NCI-H1417 (cell line): ENCODE data around the gene PHF23.

Experiments
- DNase-seq, 3 experiments: peaks; one replicate each; lab custom pipeline; 2025; lab: John Stamatoyannopoulos, UW

PHF23 gene

GRCh38 chr17:7237761-7238419, 1.4 kb downstream of the PHF23 start:
- DNase-seq = peak; percentile 40 to 67 (median 58)

GRCh38 chr17:7237266-7237760, 1.9 kb downstream of the PHF23 start:
- DNase-seq = no peak

- no peak for DNase-seq
Observed at GRCh38 chr17:7236808-7237207, 2.4 kb downstream of the PHF23 start.

- no peak for DNase-seq
Observed at GRCh38 chr17:7235693-7236665, 3.3 kb downstream of the PHF23 start.

GRCh38 chr17:7234083-7234951, 4.9 kb downstream of the PHF23 start, which contains the start of gene DVL2:
DVL2 (minus strand) TSS chr17:7234517; CDS start chr17:7234262, 255 bp downstream.
- peak; percentile 84 to 90 (median 88) for DNase-seq

- DNase-seq = no peak
Observed at GRCh38 chr17:7233701-7234082, 5.6 kb downstream of the PHF23 start.

- no peak for DNase-seq
Observed at GRCh38 chr17:7232114-7232513, 7.1 kb downstream of the PHF23 start.

DNA sequence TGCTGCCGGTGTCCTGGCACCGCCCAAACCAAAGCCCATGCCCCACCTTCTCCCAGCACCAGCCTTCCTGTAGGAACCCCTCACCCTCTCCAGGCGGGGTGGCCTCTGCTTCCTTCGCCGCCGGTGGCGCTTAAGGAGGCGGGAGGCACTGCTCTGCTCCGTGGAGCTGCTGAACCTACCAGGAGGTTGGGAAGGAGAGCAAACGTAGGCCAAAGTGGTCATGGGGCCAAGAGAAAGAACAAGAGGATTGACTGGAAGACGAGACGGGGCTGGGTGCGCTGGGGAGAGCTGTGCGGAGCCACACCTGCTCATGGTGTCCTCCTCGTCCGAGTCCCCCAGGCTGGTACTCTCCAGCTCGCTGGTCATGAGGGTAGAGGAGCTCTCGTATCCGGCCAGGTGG, 9.8 kb downstream of the PHF23 start:
- DNase-seq = no peak

DNA sequence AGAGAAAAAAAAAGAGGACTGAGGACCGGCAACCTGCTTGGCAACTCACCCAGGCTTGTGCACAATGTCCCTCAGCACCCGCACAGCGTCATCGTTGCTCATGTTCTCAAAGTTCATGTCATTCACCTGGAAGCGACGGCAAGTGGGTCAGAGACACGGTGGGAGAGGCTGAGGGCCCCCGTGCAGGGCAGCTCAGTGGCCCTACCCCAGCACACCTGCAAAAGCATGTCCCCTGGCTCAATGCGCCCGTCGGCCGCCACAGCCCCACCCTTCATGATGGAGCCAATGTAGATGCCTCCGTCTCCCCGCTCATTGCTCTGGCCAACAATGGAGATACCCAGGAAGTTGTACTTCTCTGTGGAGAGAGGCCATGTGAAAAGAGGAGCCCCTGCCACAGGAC, 10.3 kb downstream of the PHF23 start:
- no peak for DNase-seq

GRCh38 chr17:7226721-7227710, 12.2 kb downstream of the PHF23 start:
- no peak for DNase-seq

- no peak for DNase-seq
Observed at GRCh38 chr17:7225711-7226331, 13.4 kb downstream of the PHF23 start.

DNA sequence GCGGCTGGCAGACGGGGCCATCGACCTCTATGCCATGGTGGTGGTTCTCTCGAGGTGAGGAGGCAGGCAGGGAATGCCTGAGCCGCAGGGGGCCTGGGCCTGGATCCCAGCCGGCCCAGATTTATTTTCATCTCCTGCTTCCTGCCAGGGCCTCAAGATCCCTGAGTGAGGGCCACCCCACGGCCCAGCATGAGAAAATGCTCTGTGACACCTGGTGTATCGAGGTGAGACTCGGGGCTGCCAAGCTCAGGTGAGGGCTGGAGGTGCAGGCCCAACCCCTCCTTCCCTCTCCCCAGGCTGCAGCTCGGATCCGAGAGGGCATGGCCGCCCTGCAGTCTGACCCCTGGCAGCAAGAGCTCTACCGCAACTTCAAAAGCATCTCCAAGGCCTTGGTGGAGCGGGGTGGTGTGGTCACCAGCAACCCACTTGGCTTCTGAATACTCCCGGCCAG, 14.6 kb downstream of the PHF23 start:
- no peak for DNase-seq

DNA sequence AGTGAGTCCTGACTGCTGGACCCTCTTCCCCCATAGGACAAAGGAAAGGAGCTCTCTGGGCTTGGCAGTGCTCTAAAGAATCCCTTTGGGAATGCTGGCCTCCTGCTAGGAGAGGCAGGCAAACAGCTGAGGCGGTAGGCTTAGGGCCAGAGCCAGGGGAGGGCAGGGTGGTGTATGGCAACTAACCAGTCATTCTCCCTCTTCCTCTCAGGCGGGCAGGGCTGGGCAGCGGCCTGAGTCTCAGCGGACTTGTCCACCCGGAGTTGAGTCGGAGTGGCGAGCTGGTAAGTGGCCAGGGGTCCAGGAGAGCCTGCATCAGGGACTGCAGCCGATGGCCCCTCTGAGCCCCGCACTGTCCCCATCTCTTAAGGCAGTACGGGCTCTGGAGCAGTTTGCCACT, 15.1 kb downstream of the PHF23 start:
- DNase-seq = no peak

GRCh38 chr17:7223375-7223774, 15.9 kb downstream of the PHF23 start:
- DNase-seq = no peak

DNA sequence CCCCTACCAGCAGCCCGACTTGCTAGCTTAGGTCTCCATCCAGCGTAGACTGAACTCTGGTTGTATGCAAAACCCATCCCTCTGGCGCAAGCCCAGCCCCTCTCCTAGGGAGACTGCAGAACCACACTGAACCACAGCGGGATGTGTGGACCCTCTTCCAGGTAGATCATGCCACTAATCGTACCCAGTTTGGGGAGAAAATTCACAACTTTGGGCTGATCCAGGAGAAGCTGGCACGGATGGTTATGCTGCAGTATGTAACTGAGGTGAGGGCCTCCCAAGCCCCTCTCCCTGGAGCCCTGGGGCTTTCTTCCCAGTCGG, 16.3 kb downstream of the PHF23 start:
- DNase-seq = peak in 1 of 3 experiments; percentile 5

DNA sequence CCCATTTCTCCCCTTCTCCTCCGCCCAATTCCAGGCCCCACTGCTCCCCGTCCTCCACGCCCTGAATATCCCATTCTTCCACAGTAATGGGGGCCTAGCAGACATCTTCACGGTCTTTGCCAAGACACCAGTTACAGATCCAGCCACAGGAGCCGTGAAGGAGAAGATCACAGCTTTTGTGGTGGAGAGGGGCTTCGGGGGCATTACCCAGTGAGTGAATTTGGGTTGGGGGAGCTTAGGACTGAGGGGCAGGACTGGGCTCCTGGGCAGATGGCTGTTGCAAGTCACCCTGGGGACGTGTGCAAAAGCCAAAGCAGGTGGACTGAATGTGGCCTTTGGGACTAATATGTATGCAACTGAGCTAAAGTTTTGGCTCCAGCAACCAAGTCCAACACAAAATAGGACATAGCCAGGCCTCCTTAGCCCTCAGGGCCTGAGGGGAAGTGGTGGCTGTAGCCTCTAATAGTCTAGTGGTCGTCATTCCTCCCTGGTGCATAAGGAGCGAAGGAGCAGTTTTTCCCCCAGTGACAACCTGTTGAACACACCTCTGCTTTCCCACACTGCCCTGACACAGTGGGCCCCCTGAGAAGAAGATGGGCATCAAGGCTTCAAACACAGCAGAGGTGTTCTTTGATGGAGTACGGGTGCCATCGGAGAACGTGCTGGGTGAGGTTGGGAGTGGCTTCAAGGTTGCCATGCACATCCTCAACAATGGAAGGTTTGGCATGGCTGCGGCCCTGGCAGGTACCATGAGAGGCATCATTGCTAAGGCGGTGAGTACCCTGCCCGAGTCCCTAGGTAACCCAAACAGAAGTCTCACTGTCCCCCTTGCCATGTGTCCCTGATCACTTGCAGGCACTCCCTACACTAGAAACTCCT, 16.9 kb downstream of the PHF23 start:
- no peak for DNase-seq

DNA sequence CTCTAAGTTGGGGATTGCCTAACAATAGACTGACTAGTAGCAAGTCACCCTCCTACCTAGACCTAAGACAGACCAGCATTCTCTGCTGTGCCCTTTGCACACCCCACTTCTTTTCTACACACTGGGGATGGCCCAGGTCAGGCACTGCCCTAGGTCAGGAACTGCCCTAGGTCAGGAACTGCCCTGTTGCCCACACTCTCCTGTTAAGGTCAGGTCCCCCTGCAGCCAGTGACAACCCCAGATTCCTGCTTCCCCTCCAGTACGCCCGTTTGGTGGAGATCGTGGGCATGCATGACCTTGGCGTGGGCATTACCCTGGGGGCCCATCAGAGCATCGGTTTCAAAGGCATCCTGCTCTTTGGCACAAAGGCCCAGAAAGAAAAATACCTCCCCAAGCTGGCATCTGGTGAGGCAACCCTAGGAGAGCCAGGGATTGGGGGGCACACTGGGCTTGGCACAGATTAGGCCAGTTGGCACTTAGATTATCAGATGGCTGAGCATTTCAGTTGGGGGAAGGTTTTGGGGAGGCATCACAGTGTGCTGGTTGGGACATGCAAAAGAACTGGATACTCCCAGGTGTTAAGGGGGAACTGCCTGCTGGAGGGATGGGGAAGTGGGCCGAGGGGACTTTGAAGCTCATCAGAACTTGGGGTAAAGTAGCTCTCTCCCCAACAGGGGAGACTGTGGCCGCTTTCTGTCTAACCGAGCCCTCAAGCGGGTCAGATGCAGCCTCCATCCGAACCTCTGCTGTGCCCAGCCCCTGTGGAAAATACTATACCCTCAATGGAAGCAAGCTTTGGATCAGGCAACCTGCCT, 17.8 kb downstream of the PHF23 start:
- peak in 1 of 3 experiments; percentile 19 for DNase-seq

DNA sequence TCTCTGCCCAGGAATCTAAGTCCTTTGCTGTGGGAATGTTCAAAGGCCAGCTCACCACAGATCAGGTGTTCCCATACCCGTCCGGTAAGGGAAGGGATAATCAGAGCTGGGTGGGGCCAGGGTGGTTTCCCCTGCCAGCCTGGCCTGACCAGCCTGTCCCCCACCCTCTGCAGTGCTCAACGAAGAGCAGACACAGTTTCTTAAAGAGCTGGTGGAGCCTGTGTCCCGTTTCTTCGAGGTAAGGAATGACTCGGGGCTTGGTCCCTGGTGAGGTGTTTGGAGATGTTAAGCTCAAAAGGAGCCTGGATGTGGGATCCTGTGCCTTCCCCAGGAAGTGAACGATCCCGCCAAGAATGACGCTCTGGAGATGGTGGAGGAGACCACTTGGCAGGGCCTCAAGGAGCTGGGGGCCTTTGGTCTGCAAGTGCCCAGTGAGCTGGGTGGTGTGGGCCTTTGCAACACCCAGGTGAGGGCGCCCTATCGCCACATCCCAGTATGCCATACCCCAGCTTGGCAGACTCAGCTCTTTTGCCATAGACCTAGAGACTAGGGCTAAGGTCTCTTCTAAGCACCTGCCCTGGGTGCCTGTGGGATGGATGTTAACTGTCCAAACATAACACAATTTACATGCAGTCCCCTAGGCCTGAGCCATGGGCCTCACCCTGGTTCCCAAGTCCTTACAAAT, 18.5 kb downstream of the PHF23 start:
- DNase-seq = peak in 2 of 3 experiments; percentile 14 to 41
